ENCODE measurements around the gene SCN8A. TPM values are rescaled to one million over a fixed set of nuclear protein-coding genes. Genes with fewer than 3 reads are reported as not detected.

Gene SCN8A
- total and polyA plus RNA-seq, 3 donors from 2014 or later, result 4.8 to 15.3 (median 11.0) TPM

DNA sequence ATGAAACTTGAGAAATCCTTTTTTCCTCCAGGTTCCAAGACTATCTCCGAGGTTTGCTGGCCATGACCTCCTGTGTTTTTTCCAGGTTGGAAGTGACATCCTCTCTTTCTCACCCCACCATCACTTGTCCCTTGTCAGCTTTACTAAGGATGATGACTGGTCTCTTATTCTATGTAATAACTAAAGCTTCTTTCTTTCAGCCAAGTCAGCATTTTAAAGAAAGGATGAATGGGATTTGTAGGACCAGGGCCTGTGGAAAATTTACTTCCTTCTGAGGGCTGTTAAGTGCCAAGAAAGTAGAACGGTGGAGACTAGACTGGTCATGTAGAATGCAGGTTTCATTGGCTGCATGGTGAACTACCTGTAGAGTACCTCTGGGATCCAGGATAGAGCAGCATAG is 183.9 kb downstream of the SCN8A start:
- Histone ChIP-seq H3K27me3 (no peaks in the 10 kb centered on the region), H3K4me1 (no peaks in the 10 kb centered on the region), H3K27ac (no peak overlapping the region), H3K9me3 (no peaks in the 10 kb centered on the region), H3K4me3 (no peak overlapping the region), H3K36me3 (ENCODE audit: low read depth, missing control alignments) (no peaks in the 10 kb centered on the region)
- no peak for DNase-seq
- TF ChIP-seq, protein P1, sequence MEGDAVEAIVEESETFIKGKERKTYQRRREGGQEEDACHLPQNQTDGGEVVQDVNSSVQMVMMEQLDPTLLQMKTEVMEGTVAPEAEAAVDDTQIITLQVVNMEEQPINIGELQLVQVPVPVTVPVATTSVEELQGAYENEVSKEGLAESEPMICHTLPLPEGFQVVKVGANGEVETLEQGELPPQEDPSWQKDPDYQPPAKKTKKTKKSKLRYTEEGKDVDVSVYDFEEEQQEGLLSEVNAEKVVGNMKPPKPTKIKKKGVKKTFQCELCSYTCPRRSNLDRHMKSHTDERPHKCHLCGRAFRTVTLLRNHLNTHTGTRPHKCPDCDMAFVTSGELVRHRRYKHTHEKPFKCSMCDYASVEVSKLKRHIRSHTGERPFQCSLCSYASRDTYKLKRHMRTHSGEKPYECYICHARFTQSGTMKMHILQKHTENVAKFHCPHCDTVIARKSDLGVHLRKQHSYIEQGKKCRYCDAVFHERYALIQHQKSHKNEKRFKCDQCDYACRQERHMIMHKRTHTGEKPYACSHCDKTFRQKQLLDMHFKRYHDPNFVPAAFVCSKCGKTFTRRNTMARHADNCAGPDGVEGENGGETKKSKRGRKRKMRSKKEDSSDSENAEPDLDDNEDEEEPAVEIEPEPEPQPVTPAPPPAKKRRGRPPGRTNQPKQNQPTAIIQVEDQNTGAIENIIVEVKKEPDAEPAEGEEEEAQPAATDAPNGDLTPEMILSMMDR (IDR thresholded peaks at IDR 0.05), result no peak
- no peak for TF ChIP-seq POLR2A (IDR thresholded peaks at IDR 0.05)
- intact Hi-C loops (cut with DNase I; ENCODE audit: low total_unique reads), result no loop called here
- 79 to 84% methylated on average over 2 of the region's 2 CpGs for WGBS, 2 donors

DNA sequence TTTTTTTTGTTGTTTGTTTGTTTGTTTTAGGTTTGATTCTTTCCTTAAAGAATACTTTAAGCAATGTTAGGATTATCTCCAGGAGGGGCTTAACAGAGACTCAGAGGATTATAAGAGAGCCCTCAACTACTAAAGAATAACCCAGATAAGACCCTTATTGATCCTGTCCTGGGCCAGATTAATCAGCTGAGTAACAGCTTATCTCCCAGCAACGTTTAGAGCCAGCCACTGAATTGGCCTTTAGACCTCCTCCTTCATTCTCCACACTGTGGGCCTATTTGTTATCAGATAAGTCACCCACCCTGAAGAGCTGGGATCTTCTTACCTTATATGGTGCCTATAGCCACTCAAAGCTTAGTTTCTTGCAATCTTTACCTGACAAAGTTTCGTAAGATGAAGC is 186.4 kb downstream of the SCN8A start:
- no peaks in the 10 kb centered on the region for H3K27me3 ChIP-seq
- no peaks in the 10 kb centered on the region for H3K9me3 ChIP-seq
- no peaks in the 10 kb centered on the region for H3K36me3 ChIP-seq (ENCODE audit: low read depth, missing control alignments)
- H3K27ac ChIP-seq, result no peak overlapping the region
- DNase-seq, result no peak
- TF ChIP-seq POLR2A (IDR thresholded peaks at IDR 0.05), result no peak
- TF ChIP-seq, protein P1 (IDR thresholded peaks at IDR 0.05), result no peak
- no peaks in the 10 kb centered on the region for H3K4me1 ChIP-seq
- no peak overlapping the region for H3K4me3 ChIP-seq
- intact Hi-C loops (cut with DNase I; ENCODE audit: low total_unique reads), result no loop called here
- WGBS, 2 donors, result 65 to 68% methylated on average over 2 of the region's 2 CpGs

DNA sequence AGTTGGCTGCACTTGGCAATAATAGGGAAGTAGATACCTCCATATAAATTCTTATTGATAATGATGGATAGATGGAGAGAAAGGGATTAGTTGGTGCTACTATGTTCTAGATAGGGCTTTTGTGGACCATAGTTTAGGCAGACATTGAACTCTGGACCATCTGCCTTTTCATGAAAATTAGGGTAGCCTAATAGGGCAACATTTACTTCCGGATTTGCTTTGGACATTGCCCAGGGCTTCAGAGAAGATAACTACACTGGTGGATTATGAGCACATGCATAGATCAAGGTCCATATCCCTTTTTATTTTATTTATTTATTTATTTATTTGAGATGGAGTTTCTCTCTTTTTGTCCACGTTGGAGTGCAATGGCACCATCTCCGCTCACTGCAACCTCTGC is 186.9 kb downstream of the SCN8A start:
- no peak overlapping the region for H3K4me3 ChIP-seq
- no peak for DNase-seq
- no peaks in the 10 kb centered on the region for H3K4me1 ChIP-seq
- no peaks in the 10 kb centered on the region for H3K27me3 ChIP-seq
- no peak overlapping the region for H3K27ac ChIP-seq
- intact Hi-C loops (cut with DNase I; ENCODE audit: low total_unique reads), result no loop called here
- 83 to 89% methylated on average over 3 of the region's 3 CpGs for WGBS, 2 donors
- H3K36me3 ChIP-seq (ENCODE audit: low read depth, missing control alignments), result no peaks in the 10 kb centered on the region
- H3K9me3 ChIP-seq, result no peaks in the 10 kb centered on the region
- TF ChIP-seq, protein P1 (IDR thresholded peaks at IDR 0.05), result no peak
- no peak for TF ChIP-seq POLR2A (IDR thresholded peaks at IDR 0.05)

DNA sequence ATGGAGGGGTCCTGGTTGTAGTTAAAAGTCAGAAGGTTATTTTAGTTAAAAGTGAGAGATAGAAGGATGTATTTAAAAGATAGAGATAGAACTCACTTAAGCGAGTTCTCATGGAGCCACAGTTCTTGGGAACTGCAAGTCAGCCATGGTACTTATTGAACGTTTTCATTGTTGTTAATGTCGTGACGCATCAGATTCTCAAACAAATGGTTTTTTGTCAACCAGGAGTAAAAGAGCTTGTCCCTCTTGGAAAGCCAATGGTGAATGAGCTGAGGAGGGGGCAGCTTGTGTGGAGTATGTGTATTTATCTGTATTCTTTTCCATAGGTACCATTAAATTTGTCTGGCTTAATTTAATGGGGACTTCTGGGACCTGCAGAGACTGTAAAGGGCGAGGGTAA is 188.8 kb downstream of the SCN8A start:
- H3K27ac ChIP-seq, result no peak overlapping the region
- H3K4me3 ChIP-seq, result no peak overlapping the region
- H3K4me1 ChIP-seq, result no peaks in the 10 kb centered on the region
- no peaks in the 10 kb centered on the region for H3K36me3 ChIP-seq (ENCODE audit: low read depth, missing control alignments)
- no peak for DNase-seq
- 89 to 95% methylated on average over 5 of the region's 5 CpGs for WGBS, 2 donors
- H3K27me3 ChIP-seq, result no peaks in the 10 kb centered on the region
- no peaks in the 10 kb centered on the region for H3K9me3 ChIP-seq
- intact Hi-C loops (cut with DNase I; ENCODE audit: low total_unique reads), result no loop called here
- TF ChIP-seq, protein P1 (IDR thresholded peaks at IDR 0.05), result no peak
- no peak for TF ChIP-seq POLR2A (IDR thresholded peaks at IDR 0.05)

DNA sequence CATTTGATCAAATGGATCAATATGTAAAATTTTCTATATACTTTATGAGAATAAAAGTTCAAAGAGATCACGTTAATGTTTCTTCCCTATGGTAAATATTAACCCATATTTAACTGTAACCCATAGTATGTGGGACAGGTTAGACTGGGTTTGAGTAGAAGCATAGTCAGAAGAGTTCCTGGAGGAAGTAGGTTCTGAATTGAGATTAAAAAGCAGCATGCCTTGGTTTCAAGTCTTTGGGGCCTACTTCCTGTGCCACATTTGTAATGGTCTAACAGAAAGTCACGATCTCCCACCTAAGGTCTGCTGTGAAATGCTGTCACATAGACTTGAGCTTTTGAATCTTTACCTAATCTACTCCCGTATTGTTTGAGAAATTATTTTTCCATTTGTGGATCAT is 193.7 kb downstream of the SCN8A start:
- H3K4me3 ChIP-seq, result no peak overlapping the region
- intact Hi-C loops (cut with DNase I; ENCODE audit: low total_unique reads), result no loop called here
- no peak overlapping the region for H3K27ac ChIP-seq
- no peaks in the 10 kb centered on the region for H3K27me3 ChIP-seq
- 86 to 93% methylated on average over 3 of the region's 3 CpGs for WGBS, 2 donors
- H3K36me3 ChIP-seq (ENCODE audit: low read depth, missing control alignments), result no peaks in the 10 kb centered on the region
- no peaks in the 10 kb centered on the region for H3K9me3 ChIP-seq
- no peak for DNase-seq
- TF ChIP-seq, protein P1 (IDR thresholded peaks at IDR 0.05), result no peak
- TF ChIP-seq POLR2A (IDR thresholded peaks at IDR 0.05), result no peak
- no peaks in the 10 kb centered on the region for H3K4me1 ChIP-seq

Measured in testis (tissue), 3 donors.